ENCODE measurements around the gene SLC25A21.

DNA sequence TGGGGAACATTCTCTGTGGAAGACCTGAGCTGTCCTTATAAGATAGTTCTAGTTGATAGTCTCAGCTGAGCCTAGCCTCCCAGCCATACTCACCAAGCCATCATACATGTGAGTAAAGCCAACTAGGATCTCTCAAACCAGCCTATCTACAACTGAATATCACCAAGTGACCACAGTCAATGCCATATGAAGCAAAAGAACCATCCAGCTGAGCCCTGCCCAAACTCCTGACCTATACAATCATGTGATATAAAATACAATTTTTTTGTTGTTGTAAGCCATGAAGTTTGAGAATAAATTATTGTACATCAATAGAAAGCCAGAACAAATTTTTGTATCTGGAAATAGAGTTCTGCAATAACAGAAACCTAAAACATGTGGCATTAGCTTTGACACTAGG, 118.3 kb downstream of the SLC25A21 start:
- TF ChIP-seq POLR2AphosphoS5 (IDR thresholded peaks at IDR 0.05) (no peak), POLR2A (IDR thresholded peaks at IDR 0.05) (no peak), EP300 (IDR thresholded peaks at IDR 0.05) (no peak)
- TF ChIP-seq, protein P1, sequence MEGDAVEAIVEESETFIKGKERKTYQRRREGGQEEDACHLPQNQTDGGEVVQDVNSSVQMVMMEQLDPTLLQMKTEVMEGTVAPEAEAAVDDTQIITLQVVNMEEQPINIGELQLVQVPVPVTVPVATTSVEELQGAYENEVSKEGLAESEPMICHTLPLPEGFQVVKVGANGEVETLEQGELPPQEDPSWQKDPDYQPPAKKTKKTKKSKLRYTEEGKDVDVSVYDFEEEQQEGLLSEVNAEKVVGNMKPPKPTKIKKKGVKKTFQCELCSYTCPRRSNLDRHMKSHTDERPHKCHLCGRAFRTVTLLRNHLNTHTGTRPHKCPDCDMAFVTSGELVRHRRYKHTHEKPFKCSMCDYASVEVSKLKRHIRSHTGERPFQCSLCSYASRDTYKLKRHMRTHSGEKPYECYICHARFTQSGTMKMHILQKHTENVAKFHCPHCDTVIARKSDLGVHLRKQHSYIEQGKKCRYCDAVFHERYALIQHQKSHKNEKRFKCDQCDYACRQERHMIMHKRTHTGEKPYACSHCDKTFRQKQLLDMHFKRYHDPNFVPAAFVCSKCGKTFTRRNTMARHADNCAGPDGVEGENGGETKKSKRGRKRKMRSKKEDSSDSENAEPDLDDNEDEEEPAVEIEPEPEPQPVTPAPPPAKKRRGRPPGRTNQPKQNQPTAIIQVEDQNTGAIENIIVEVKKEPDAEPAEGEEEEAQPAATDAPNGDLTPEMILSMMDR (IDR thresholded peaks at IDR 0.05), result no peak

All from stomach (tissue), 4 donors.